GM18868 (cell line): Measurements from ENCODE around the gene RRAS.

ENCODE experiments used
- ATAC-seq: cut with Tn5 transposase; IDR thresholded peaks from one replicate; pipeline ENCODE4 v1.9.1; 2021; ENCODE audit warnings: mild to moderate bottlenecking, moderate library complexity; ENCODE audit not compliant: unreplicated experiment

The RRAS gene

GRCh38 chr19:49640113-49640898, at the start of gene RRAS:
RRAS (minus strand) TSS chr19:49640143; CDS start chr19:49640098, 45 bp downstream.
- ATAC-seq = peak; percentile 54

GRCh38 chr19:49689133-49690078, 49.5 kb upstream of the RRAS start, which contains the start of gene ADM5:
ADM5 (plus strand) TSS chr19:49689594; CDS start chr19:49689838, 244 bp downstream.
- ATAC-seq = no peak

GRCh38 chr19:49688531-49689132, 48.7 kb upstream of the RRAS start:
- no peak for ATAC-seq

- no peak for ATAC-seq
Measured at GRCh38 chr19:49687566-49688316, 47.8 kb upstream of the RRAS start.

GRCh38 chr19:49687150-49687549, 47.2 kb upstream of the RRAS start:
- no peak for ATAC-seq

- ATAC-seq = no peak
Measured at GRCh38 chr19:49686503-49687088, 46.7 kb upstream of the RRAS start.

- no peak for ATAC-seq
Measured at GRCh38 chr19:49685845-49686332, 45.9 kb upstream of the RRAS start.

- ATAC-seq = no peak
Measured at GRCh38 chr19:49684983-49685553, 45.1 kb upstream of the RRAS start.

GRCh38 chr19:49684251-49684982, 44.5 kb upstream of the RRAS start:
- ATAC-seq = no peak

GRCh38 chr19:49683814-49684250, 43.9 kb upstream of the RRAS start:
- ATAC-seq = no peak

- ATAC-seq = no peak
Measured at GRCh38 chr19:49682274-49682673, 42.3 kb upstream of the RRAS start.

GRCh38 chr19:49681830-49682229, 41.9 kb upstream of the RRAS start:
- no peak for ATAC-seq

- no peak for ATAC-seq
Measured at GRCh38 chr19:49680421-49681351, 40.7 kb upstream of the RRAS start.

- no peak for ATAC-seq
Measured at GRCh38 chr19:49679771-49680413, 39.9 kb upstream of the RRAS start.

GRCh38 chr19:49678985-49679770, 39.2 kb upstream of the RRAS start:
- ATAC-seq = no peak

GRCh38 chr19:49677901-49678674, 38.1 kb upstream of the RRAS start:
- no peak for ATAC-seq
